GM12872 (cell line): ENCODE results near the gene ATP2B2.

Experiments
- CTCF ChIP-seq: IDR thresholded peaks from 3 replicates; pipeline ENCODE4 v1.5.1; 2011; ENCODE audit warnings: low read depth, mild to moderate bottlenecking, low read length, moderate library complexity; ENCODE audit not compliant: insufficient read depth

Gene ATP2B2

DNA sequence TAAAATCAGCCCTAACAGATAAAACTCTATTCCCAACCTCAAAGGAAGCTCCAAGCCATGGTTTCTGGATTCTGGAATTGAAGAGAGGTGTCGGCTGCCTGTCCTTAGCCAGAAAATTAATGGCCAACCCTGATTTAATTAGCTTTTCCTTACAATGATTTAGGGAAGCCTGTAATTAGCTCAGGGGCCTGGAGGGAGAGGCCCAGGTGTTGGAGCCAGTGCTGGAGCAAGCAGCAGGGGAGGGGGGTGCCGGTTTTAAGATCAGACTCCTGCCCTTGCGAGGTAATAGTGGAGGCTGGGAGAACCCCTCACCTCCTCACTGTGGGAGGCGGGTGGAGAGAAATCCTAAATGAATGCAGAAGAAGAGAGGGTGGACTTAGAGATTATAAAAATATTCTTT lies 14.7 kb upstream of the ATP2B2 start:
- TF ChIP-seq CTCF: no peak

DNA sequence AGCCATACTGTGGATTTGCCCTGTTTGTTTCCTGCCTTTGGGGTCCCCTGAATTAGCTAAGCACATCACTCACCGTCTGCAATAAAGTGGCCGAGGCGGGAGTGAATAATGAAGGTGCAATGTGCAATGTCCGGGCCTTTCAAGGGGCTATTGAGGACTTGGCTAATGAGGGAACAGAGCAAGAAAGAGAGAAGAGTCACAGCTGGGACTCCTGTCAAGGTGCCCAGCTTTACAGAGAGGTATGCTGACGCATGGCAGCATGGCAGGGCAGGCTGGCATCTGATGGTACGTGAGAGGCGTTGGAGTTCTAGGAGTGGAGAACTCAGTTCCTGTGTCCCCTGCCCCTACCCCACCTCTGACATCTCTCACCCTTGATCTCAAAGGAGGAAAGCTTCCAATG lies 13.8 kb upstream of the ATP2B2 start:
- no peak for TF ChIP-seq CTCF

- TF ChIP-seq CTCF: no peak
These were observed 13.2 kb upstream of the ATP2B2 start for GRCh38 chr3:10518506-10519150.

DNA sequence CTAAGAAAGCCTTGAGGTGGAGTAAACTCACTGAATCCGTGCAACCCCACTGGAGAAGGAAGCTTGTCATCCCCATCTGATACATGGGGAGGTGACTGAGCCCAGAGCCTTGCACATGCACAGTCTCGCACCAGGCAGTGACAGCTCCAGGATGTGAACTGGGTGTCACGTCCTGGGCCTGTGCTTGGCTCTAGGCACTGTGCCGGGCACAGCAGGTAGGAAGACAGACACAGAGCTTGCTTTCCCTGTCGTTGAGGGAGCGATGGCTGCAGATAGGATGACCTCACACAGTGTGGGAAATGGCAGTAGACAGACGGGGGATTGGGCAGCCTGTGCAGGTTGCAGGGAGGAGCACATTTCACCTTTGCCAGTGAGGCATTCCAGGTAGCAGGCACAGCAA lies 12.2 kb upstream of the ATP2B2 start:
- TF ChIP-seq CTCF: no peak

DNA sequence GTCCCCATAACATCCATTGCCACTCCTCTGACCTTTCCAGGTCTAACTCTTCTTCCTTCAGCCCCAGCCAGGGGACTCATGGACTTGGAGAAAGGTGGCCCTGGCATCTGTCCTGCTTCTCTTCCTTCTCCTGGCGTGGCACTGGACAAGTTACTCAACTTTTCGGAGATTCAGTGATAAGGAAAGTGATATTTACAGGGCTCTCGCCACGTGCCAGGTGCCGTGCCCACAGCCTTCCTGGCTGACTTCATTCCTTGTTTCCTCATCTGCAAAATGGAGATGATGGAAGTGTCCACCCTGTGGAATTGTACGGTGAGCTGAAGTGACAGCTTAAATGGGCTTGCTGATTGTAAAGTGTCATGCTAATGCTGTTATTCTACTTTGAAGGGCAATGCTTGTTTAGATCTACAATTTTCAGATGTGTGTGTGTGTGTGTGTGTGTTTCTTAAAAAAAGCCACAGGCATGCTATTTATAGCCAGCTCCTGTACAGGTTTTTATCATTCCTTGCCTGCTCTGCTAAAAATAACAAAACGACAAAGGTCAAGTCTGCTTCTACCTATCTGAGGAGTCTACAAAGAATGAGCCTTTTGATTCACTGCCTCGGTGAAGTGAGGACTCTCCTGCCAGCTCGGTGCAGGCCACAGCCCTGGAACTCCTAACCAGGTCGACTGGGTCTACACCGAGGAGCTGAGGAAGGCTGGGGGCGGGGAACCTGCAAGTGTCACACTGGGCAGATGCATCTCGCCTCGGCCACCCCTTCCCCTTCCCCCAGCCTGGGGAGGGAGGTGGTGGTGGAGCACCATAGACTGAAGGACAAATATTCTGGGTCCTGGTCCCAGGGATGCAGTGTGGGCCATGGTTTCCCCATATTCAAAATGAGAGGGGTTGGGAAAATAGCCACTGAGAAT lies 11.4 kb upstream of the ATP2B2 start:
- no peak for TF ChIP-seq CTCF

GRCh38 chr3:10515884-10516495 lies 10.6 kb upstream of the ATP2B2 start:
- peak; percentile 37; the same call in 1 of the 3 replicates for TF ChIP-seq CTCF

DNA sequence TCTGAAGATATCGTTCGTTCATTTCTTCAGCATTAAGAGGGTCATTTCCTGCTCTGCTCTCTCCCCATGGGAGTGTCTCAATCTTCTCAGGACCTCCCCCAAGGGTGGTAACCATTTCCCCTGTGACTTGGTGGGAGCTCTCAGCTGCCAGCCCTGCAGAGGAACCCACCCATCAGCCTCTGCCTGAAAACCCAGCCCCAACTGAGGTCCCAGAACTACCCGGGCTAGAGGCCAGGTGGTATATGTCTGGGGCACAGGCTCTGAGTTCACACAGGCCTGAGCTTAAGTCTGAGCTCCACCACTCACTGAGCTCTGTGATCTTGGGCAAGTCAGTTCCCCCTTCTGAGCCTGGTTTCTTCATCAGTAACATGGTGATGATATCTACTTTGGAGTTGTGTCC lies 10.0 kb upstream of the ATP2B2 start:
- TF ChIP-seq CTCF: no peak
